Fibroblast of skin of scalp (primary cell): ENCODE results near the gene ZNG1C.
"Not testable (repeated sequence)": the region's sequence is repeated elsewhere in the genome, so short reads cannot be mapped to it uniquely, and the experiment has no call there.

Experiments used
- DNase-seq: peaks from one replicate; pipeline ENCODE4 v3.0.0-alpha.2; 2013

ZNG1C gene

DNA sequence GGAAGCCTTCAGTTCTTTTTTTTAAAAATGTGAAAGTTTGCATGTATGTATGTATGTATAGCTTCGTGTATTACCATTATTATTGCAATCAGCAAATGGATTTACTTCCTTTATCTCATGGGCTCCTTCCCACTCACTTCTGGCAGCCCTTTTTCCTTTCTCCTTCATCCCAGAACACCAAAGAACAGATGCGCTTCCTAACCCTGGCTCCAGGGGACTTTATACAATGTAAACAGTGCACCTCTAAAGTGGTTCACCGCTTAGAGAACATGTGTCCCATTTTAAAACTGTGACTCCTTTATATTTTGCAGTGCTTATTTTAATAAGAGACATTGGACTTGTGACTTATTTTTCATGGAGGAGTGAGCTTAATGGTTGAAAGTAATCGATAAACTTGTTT is 101.5 kb downstream of the ZNG1C start:
- not testable (repeated sequence) for DNase-seq

DNA sequence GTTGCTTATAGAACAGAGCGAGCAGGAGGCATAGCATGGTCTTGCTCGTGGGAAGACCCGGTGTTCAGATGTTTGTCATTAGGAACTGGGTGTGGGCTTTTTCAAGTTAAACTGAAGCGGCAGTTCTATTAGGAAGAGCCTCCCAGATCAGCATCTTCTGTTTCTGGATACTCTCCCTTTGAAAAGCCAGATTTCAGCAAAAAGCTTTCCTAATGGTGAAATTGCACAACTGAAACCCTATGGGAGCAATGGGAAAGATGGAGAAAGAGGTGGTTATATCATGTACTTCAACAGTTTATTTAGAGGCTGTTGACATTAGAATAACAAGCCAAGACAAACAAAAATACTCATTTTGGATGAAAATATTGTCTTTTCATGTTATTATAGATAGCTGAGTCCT is 102.2 kb downstream of the ZNG1C start:
- not testable (repeated sequence) for DNase-seq
